HCT116 (cell line): Measurements from ENCODE around the gene HIVEP2. TPM values are rescaled to one million over a fixed set of nuclear protein-coding genes. Genes with fewer than 3 reads are reported as not detected.

Experiments
- ATAC-seq: fragments of 200-7000 bp; cut with Tn5 transposase; 2 replicates; pipeline ENCODE4 v1.9.1; 2020; ENCODE audit warnings: mild to moderate bottlenecking, moderate library complexity
- BruUV-seq: library from RNA; stranded (reverse); fragments of 400-500 nt; replicated peaks from 2 replicates; lab custom pipeline; 2021; lab: Mats Ljungman, UMichigan
- CTCF ChIA-PET: fragments of 300-600 bp; sonication (Branson Sonifier 250); formaldehyde crosslinking; loops from one replicate; lab custom pipeline; 2021; ENCODE audit warnings: antibody characterized with exemption; lab: Charles Lee
- POLR2A ChIA-PET: fragments of 300-600, 350-600 bp; sonication (Branson Sonifier 250); formaldehyde crosslinking; loops from one replicate; lab custom pipeline; 2021; ENCODE audit warnings: antibody characterized with exemption; lab: Charles Lee
- RAD21 ChIA-PET, 2 experiments: fragments of 300-600 bp; sonication (Branson Sonifier 250); formaldehyde crosslinking; loops; one replicate each; lab custom pipeline; 2023; ENCODE audit warnings: low total read pairs in 2 of 2; ENCODE audit not compliant: uncharacterized antibody in 2 of 2, unreplicated experiment in 2 of 2, low non-redundant PET in 1 of 2; lab: Charles Lee
- DNase-seq: peaks from one replicate; pipeline ENCODE4 v3.0.0-alpha.2; 2010; ENCODE audit warnings: low read depth, low spot score
- H2AFZ ChIP-seq: fragments of 200-600 bp; shearing (Covaris generic), sonication (generic); 2 replicates; pipeline ENCODE4 v1.6.1; 2017; ENCODE audit warnings: low read depth, mixed run types, mixed read lengths, antibody characterized with exemption, low read length; ENCODE audit not compliant: poor library complexity, severe bottlenecking
- H3K27ac ChIP-seq: 2 replicates; pipeline ENCODE4 v1.5.1; 2012; ENCODE audit warnings: low read depth, low read length
- H3K27me3 ChIP-seq: fragments of 200-600 bp; sonication (generic); 2 replicates; pipeline ENCODE4 v1.6.1; 2016; ENCODE audit warnings: mixed run types, low read length, mixed read lengths; ENCODE audit not compliant: insufficient read depth
- H3K36me3 ChIP-seq, 2 experiments: fragments of 200-500 bp in 1 of 2; fragments of 200-600 bp in 1 of 2; sonication (Bioruptor generic) in 1 of 2; sonication (generic) in 1 of 2; 2 replicates each; pipeline versions ENCODE4 v1.5.1 to v1.6.1; 2014 to 2016; ENCODE audit warnings: low read length in 2 of 2, inconsistent platforms in 1 of 2, mixed read lengths in 1 of 2, mixed run types in 1 of 2; ENCODE audit not compliant: insufficient read depth in 2 of 2, control insufficient read depth in 1 of 2
- H3K4me1 ChIP-seq, 2 experiments: fragments of 200-600 bp in 1 of 2; sonication (generic) in 1 of 2; 2 replicates each; pipeline versions ENCODE4 v1.5.1 to v1.6.1; 2012 to 2017; ENCODE audit warnings: low read length in 2 of 2, inconsistent platforms in 1 of 2, mild to moderate bottlenecking in 1 of 2, mixed read lengths in 1 of 2, mixed run types in 1 of 2, moderate library complexity in 1 of 2; ENCODE audit not compliant: insufficient read depth in 2 of 2, control insufficient read depth in 1 of 2
- H3K4me2 ChIP-seq: fragments of 200-600 bp; sonication (generic); 2 replicates; pipeline ENCODE4 v1.6.1; 2017; ENCODE audit warnings: mixed run types, low read length, mixed read lengths
- H3K4me3 ChIP-seq, 2 experiments: fragments of 200-600 bp in 1 of 2; sonication (generic) in 1 of 2; replicated peaks in 1 of 2; 2 replicates each; pipeline ENCODE4 v1.5.1; 2011 to 2016; ENCODE audit warnings: low read length in 2 of 2, control low read depth in 1 of 2, low read depth in 1 of 2, mild to moderate bottlenecking in 1 of 2, mixed read lengths in 1 of 2, mixed run types in 1 of 2
- H3K79me2 ChIP-seq: fragments of 200-600 bp; sonication (generic); 2 replicates; pipeline ENCODE4 v1.6.1; 2017; ENCODE audit warnings: mild to moderate bottlenecking, mixed run types, low read length, moderate library complexity, mixed read lengths; ENCODE audit not compliant: insufficient read depth
- H3K9ac ChIP-seq: fragments of 200-600 bp; sonication (generic); 2 replicates; pipeline ENCODE4 v1.6.1; 2016; ENCODE audit warnings: low read length, mixed read lengths
- H3K9me2 ChIP-seq: fragments of 200-600 bp; sonication (generic), shearing (Covaris generic); 2 replicates; pipeline ENCODE4 v1.6.1; 2017; ENCODE audit warnings: mixed run types, mild to moderate bottlenecking, moderate library complexity; ENCODE audit not compliant: insufficient read depth
- H3K9me3 ChIP-seq, 2 experiments: fragments of 200-500 bp in 1 of 2; fragments of 200-600 bp in 1 of 2; sonication (Bioruptor generic) in 1 of 2; sonication (generic) in 1 of 2; 2 replicates each; pipeline ENCODE4 v1.6.1; 2014 to 2017; ENCODE audit warnings: low read length in 2 of 2, mixed read lengths in 2 of 2, inconsistent platforms in 1 of 2, low read depth in 1 of 2, mild to moderate bottlenecking in 1 of 2, mixed run types in 1 of 2, moderate library complexity in 1 of 2; ENCODE audit not compliant: control insufficient read depth in 1 of 2, insufficient read depth in 1 of 2
- H4K20me1 ChIP-seq: fragments of 200-600 bp; sonication (generic), shearing (Covaris generic); 2 replicates; pipeline ENCODE4 v1.6.1; 2017; ENCODE audit warnings: mixed run types, mild to moderate bottlenecking, moderate library complexity; ENCODE audit not compliant: insufficient read depth
- CEBPB ChIP-seq: IDR thresholded peaks from 2 replicates; pipeline ENCODE4 v1.6.1; 2012; ENCODE audit warnings: low read depth
- CTCF ChIP-seq, 3 experiments: fragments of 200-600 bp in 1 of 3; sonication (generic) in 1 of 3; IDR thresholded peaks in 2 of 3; conservative IDR thresholded peaks in 1 of 3; 2 replicates each; pipeline ENCODE4 v1.5.1; 2012 to 2017; ENCODE audit warnings: low read depth in 2 of 3, low read length in 2 of 3, antibody characterized with exemption in 1 of 3, borderline replicate concordance in 1 of 3, control low read depth in 1 of 3, mild to moderate bottlenecking in 1 of 3, mixed read lengths in 1 of 3, mixed run types in 1 of 3, moderate library complexity in 1 of 3; ENCODE audit not compliant: insufficient read depth in 1 of 3
- EGR1 ChIP-seq: IDR thresholded peaks from 2 replicates; pipeline ENCODE4 v1.6.1; 2012; ENCODE audit warnings: low read depth
- EZH2 ChIP-seq: fragments of 200-600 bp; sonication (generic); IDR thresholded peaks from 2 replicates; pipeline ENCODE4 v1.6.1; 2017; ENCODE audit warnings: antibody characterized with exemption, mixed run types
- EZH2phosphoT487 ChIP-seq: fragments of 200-600 bp; IDR thresholded peaks from 2 replicates; pipeline ENCODE4 v1.6.1; 2018; ENCODE audit warnings: antibody characterized with exemption, borderline replicate concordance
- FOSL1 ChIP-seq: IDR thresholded peaks from 2 replicates; pipeline ENCODE4 v1.6.1; 2012; ENCODE audit warnings: low read depth
- JUND ChIP-seq: IDR thresholded peaks from 2 replicates; pipeline ENCODE4 v1.6.1; 2012
- POLR2A ChIP-seq: IDR thresholded peaks from 2 replicates; pipeline ENCODE4 v1.7.0; 2011; ENCODE audit warnings: borderline replicate concordance; ENCODE audit not compliant: insufficient read depth, insufficient read length; ENCODE audit errors: extremely low read depth
- POLR2AphosphoS5 ChIP-seq: IDR thresholded peaks from 2 replicates; pipeline ENCODE4 v1.6.1; 2011; ENCODE audit warnings: mild to moderate bottlenecking, low read depth, low read length, moderate library complexity
- RAD21 ChIP-seq: IDR thresholded peaks from 2 replicates; pipeline ENCODE4 v1.6.1; 2012; ENCODE audit warnings: low read depth, mild to moderate bottlenecking
- SP1 ChIP-seq: IDR thresholded peaks from 2 replicates; pipeline ENCODE4 v1.6.1; 2012; ENCODE audit warnings: low read depth
- SRF ChIP-seq: IDR thresholded peaks from 2 replicates; pipeline ENCODE4 v1.6.1; 2012; ENCODE audit warnings: low read depth
- ZFX ChIP-seq: fragments of 450-650 bp; IDR thresholded peaks from 2 replicates; pipeline ENCODE4 v1.6.1; 2017
- ZNF274 ChIP-seq: fragments of 200-500 bp; sonication (Bioruptor generic); IDR thresholded peaks from 2 replicates; pipeline ENCODE4 v1.6.1; 2014; ENCODE audit warnings: mild to moderate bottlenecking, low read depth, low read length, inconsistent platforms
- intact Hi-C: fragments of 100-400 bp; cut with micrococcal nuclease; formaldehyde crosslinking; loops from 2 replicates; pipeline ENCODE4 v1.10.0; 2022
- total RNA-seq: library from RNA; stranded (reverse); gene quantifications from one replicate; pipeline ENCODE4 v1.2.1, GENCODE V29; 2021; ENCODE audit not compliant: unreplicated experiment
- TF ChIP-seq, protein P1 (sequence below): IDR thresholded peaks from 2 replicates; pipeline ENCODE4 v1.6.1; 2012; ENCODE audit warnings: low read depth

Gene HIVEP2
- total RNA-seq, 1 experiment from 2014 or later, result 8.1 TPM

- TF ChIP-seq, protein P1, sequence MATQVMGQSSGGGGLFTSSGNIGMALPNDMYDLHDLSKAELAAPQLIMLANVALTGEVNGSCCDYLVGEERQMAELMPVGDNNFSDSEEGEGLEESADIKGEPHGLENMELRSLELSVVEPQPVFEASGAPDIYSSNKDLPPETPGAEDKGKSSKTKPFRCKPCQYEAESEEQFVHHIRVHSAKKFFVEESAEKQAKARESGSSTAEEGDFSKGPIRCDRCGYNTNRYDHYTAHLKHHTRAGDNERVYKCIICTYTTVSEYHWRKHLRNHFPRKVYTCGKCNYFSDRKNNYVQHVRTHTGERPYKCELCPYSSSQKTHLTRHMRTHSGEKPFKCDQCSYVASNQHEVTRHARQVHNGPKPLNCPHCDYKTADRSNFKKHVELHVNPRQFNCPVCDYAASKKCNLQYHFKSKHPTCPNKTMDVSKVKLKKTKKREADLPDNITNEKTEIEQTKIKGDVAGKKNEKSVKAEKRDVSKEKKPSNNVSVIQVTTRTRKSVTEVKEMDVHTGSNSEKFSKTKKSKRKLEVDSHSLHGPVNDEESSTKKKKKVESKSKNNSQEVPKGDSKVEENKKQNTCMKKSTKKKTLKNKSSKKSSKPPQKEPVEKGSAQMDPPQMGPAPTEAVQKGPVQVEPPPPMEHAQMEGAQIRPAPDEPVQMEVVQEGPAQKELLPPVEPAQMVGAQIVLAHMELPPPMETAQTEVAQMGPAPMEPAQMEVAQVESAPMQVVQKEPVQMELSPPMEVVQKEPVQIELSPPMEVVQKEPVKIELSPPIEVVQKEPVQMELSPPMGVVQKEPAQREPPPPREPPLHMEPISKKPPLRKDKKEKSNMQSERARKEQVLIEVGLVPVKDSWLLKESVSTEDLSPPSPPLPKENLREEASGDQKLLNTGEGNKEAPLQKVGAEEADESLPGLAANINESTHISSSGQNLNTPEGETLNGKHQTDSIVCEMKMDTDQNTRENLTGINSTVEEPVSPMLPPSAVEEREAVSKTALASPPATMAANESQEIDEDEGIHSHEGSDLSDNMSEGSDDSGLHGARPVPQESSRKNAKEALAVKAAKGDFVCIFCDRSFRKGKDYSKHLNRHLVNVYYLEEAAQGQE, result no peak
- TF ChIP-seq ZFX (no peak), CEBPB (no peak), SRF (no peak), ZNF274 (no peak)
Measured at GRCh38 chr6:142760152-142760551, 184.8 kb downstream of the HIVEP2 start (continued).

DNA sequence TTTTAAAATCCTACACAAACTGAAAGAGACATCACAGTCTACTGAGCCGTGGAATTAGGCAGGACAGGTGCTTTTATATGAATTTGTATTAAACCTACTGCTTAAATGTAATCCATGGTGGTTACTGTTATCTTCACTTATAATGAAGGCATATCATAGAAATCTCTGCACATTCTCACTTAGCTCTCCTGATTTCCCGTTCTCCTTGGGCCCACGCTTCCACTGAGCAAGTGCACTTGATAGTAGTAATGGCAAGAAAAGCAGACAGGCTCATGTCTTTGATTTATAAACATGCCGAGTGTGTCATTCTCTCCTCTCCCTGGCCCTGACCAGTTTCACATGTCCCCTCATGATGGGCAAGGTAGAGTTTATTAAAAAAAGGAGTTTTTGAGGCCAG, 186.3 kb downstream of the HIVEP2 start:
- Histone ChIP-seq H3K4me1 (peaks cover 10 to 17% of the 10 kb centered on the region in 2 experiments; a peak in 3 of 4 replicates), H3K27ac (no peak overlapping the region), H4K20me1 (no peaks in the 10 kb centered on the region), H2AFZ (no peak overlapping the region), H3K36me3 (0 out of 4 replicates have a peak, but pooled peaks cover 0 to 4% of the 10 kb centered on the region in 2 experiments), H3K4me2 (no peak overlapping the region), H3K4me3 (no peak overlapping the region), H3K79me2 (no peaks in the 10 kb centered on the region), H3K27me3 (no peaks in the 10 kb centered on the region), H3K9ac (no peak overlapping the region), H3K9me3 (no peaks in the 10 kb centered on the region), H3K9me2 (no peaks in the 10 kb centered on the region)
- TF ChIP-seq SP1, result no peak
- no peak for TF ChIP-seq CTCF (IDR thresholded peaks at IDR 0.05 in 2 of 3, conservative IDR thresholded peaks at IDR 0.05 in 1 of 3; ENCODE audit: borderline replicate concordance in 1 of 3, insufficient read depth in 1 of 3, low read depth in 2 of 3, low read length in 2 of 3)
- TF ChIP-seq EZH2phosphoT487, result no peak
- TF ChIP-seq POLR2A, result no peak
- TF ChIP-seq POLR2AphosphoS5, result no peak
- TF ChIP-seq ZNF274, result no peak
- TF ChIP-seq, protein P1, result no peak
- no peak for TF ChIP-seq RAD21
- no peak for TF ChIP-seq EGR1
- TF ChIP-seq FOSL1, result no peak
- TF ChIP-seq EZH2, result no peak
- no peak for TF ChIP-seq JUND
- ATAC-seq, result no peak
- no TSS peak for BruUV-seq
- DNase-seq, result no peak
- intact Hi-C loops, result no loop called here
- ChIA-PET RAD21 (no interaction called here), POLR2A (no interaction called here), CTCF (interaction anchor here (0.7 kb wide), 1 partner anchor 12 kb away, joined by 3 read pairs; no protein-coding TSS in a partner anchor)
